GM12878 (cell line): Measurements from ENCODE around the gene DHRS1. TPM values are rescaled to one million over a fixed set of nuclear protein-coding genes. Genes with fewer than 3 reads are reported as not detected.

Experiments used
- ATAC-seq: fragments of 200-7000 bp; cut with Tn5 transposase; 3 replicates; pipeline ENCODE4 v1.9.1; 2020; ENCODE audit warnings: mild to moderate bottlenecking, moderate library complexity
- BruUV-seq: library from RNA; stranded (reverse); fragments of 400-500 nt; replicated peaks from 2 replicates; lab custom pipeline; 2021; lab: Mats Ljungman, UMichigan
- CTCF ChIA-PET: fragments of 300-600 bp; sonication (Branson Sonifier 250); formaldehyde crosslinking; extraction: SDS; loops from one replicate; lab custom pipeline; 2021; ENCODE audit warnings: inconsistent platforms; lab: Yijun Ruan, JAX
- POLR2A ChIA-PET: fragments of 350-600 bp; formaldehyde crosslinking; extraction: SDS; loops from one replicate; lab custom pipeline; 2021; ENCODE audit warnings: inconsistent platforms; lab: Charles Lee
- RAD21 ChIA-PET: fragments of 300-600 bp; sonication (Branson Sonifier 250); formaldehyde crosslinking; loops from one replicate; lab custom pipeline; 2023; ENCODE audit warnings: antibody characterized with exemption; ENCODE audit not compliant: unreplicated experiment; lab: Charles Lee
- SMC1A ChIA-PET: fragments of 300-600 bp; sonication (Branson Sonifier 250); formaldehyde crosslinking; loops from one replicate; lab custom pipeline; 2023; ENCODE audit not compliant: unreplicated experiment, uncharacterized antibody; lab: Charles Lee
- DNase-seq: peaks from one replicate; pipeline ENCODE4 v3.0.0-alpha.2; 2011; ENCODE audit warnings: low read depth, low spot score
- FAIRE-seq: peaks from 3 replicates; lab custom pipeline; 2011; peaks lifted over from hg19 to GRCh38; lab: Jason Lieb, UNC
- H2AFZ ChIP-seq: 2 replicates; pipeline ENCODE4 v1.6.0; 2011; ENCODE audit warnings: low read depth, low read length, control low read depth; ENCODE audit not compliant: control insufficient read depth
- H3K27ac ChIP-seq: 2 replicates; pipeline ENCODE4 v1.5.1; 2011; ENCODE audit warnings: control low read depth; ENCODE audit not compliant: control insufficient read depth, insufficient read depth
- H3K27me3 ChIP-seq, 2 experiments: replicated peaks in 1 of 2; 2 replicates each; pipeline versions ENCODE4 v1.6.0 to v1.6.1; 2011; ENCODE audit warnings: low read length in 1 of 2; ENCODE audit not compliant: control insufficient read depth in 2 of 2, insufficient read depth in 2 of 2
- H3K36me3 ChIP-seq, 2 experiments: 2 replicates each; pipeline ENCODE4 v1.5.1; 2011; ENCODE audit warnings: low read length in 1 of 2; ENCODE audit not compliant: control insufficient read depth in 2 of 2, insufficient read depth in 2 of 2
- H3K4me1 ChIP-seq: 2 replicates; pipeline ENCODE4 v1.6.1; 2011; ENCODE audit warnings: mild to moderate bottlenecking, low read length, moderate library complexity, mixed read lengths; ENCODE audit not compliant: control insufficient read depth, insufficient read depth
- H3K4me2 ChIP-seq: 2 replicates; pipeline ENCODE4 v1.6.0; 2011; ENCODE audit warnings: control low read depth; ENCODE audit not compliant: control insufficient read depth, insufficient read depth
- H3K4me3 ChIP-seq: fragments of 200-600 bp; sonication (generic); 2 replicates; pipeline ENCODE4 v1.5.1; 2016
- H3K79me2 ChIP-seq: 2 replicates; pipeline ENCODE4 v1.6.0; 2011; ENCODE audit warnings: low read length; ENCODE audit not compliant: control insufficient read depth, insufficient read depth
- H3K9ac ChIP-seq: 2 replicates; pipeline ENCODE4 v1.8.0; 2011; ENCODE audit warnings: low read length, control low read depth, mixed read lengths; ENCODE audit not compliant: control insufficient read depth, insufficient read depth
- H3K9me3 ChIP-seq: replicated peaks from 3 replicates; pipeline ENCODE4 v1.5.1; 2011; ENCODE audit warnings: mild to moderate bottlenecking, low read length; ENCODE audit not compliant: control insufficient read depth, insufficient read depth
- H4K20me1 ChIP-seq: 2 replicates; pipeline ENCODE4 v1.6.0; 2011; ENCODE audit not compliant: control insufficient read depth, insufficient read depth
- ASH2L ChIP-seq: fragments of 300-600, 200-600 bp; sonication (generic); IDR thresholded peaks from 2 replicates; pipeline ENCODE4 v1.6.1; 2017; ENCODE audit warnings: low read depth, mild to moderate bottlenecking, borderline replicate concordance
- BCL3 ChIP-seq: IDR thresholded peaks from 2 replicates; pipeline ENCODE4 v1.6.1; 2011; ENCODE audit warnings: borderline replicate concordance, low read depth, mild to moderate bottlenecking, moderate library complexity, low read length; ENCODE audit not compliant: insufficient read depth, poor library complexity, severe bottlenecking
- BRCA1 ChIP-seq: IDR thresholded peaks from 2 replicates; pipeline ENCODE4 v1.6.1; 2011; ENCODE audit warnings: low read depth, low read length, improper control_type of control experiment
- CBX5 ChIP-seq: sonication (generic); IDR thresholded peaks from 2 replicates; pipeline ENCODE4 v1.6.1; 2016; ENCODE audit warnings: low read depth, moderate library complexity, mild to moderate bottlenecking, inconsistent platforms
- CEBPZ ChIP-seq: fragments of 150-350 bp; IDR thresholded peaks from 2 replicates; pipeline ENCODE4 v1.6.1; 2016; ENCODE audit warnings: low read depth, low read length
- GABPA ChIP-seq: IDR thresholded peaks from 2 replicates; pipeline ENCODE4 v1.6.1; 2014; ENCODE audit warnings: antibody characterized with exemption, low read depth, mild to moderate bottlenecking, inconsistent platforms
- HDAC6 ChIP-seq: fragments of 200-600 bp; sonication (generic); IDR thresholded peaks from one replicate; pipeline ENCODE4 v1.8.0; 2017; ENCODE audit warnings: antibody characterized with exemption; ENCODE audit not compliant: unreplicated experiment
- NR2F1 ChIP-seq: fragments of 450-650 bp; conservative IDR thresholded peaks from 2 replicates; pipeline ENCODE4 v1.6.1; 2017; ENCODE audit warnings: mild to moderate bottlenecking
- PAX8 ChIP-seq: fragments of 450-650 bp; IDR thresholded peaks from 2 replicates; pipeline ENCODE4 v1.6.1; 2017; ENCODE audit warnings: mild to moderate bottlenecking, moderate library complexity
- RBBP5 ChIP-seq: fragments of 200-600 bp; sonication (generic); conservative IDR thresholded peaks from 2 replicates; pipeline ENCODE4 v1.6.1; 2016
- RELB ChIP-seq: fragments of 450-650 bp; IDR thresholded peaks from 2 replicates; pipeline ENCODE4 v1.6.1; 2017; ENCODE audit warnings: low read depth, mild to moderate bottlenecking, moderate library complexity
- SIN3A ChIP-seq: IDR thresholded peaks from 2 replicates; pipeline ENCODE4 v1.6.1; 2012; ENCODE audit warnings: low read depth, low read length, improper control_type of control experiment
- SREBF2 ChIP-seq: IDR thresholded peaks from 2 replicates; pipeline ENCODE4 v1.6.1; 2012; ENCODE audit warnings: mild to moderate bottlenecking, low read length
- TCF12 ChIP-seq: IDR thresholded peaks from 2 replicates; pipeline ENCODE4 v1.6.1; 2011; ENCODE audit warnings: low read depth, mild to moderate bottlenecking, low read length
- ZNF217 ChIP-seq: fragments of 450-650 bp; IDR thresholded peaks from 2 replicates; pipeline ENCODE4 v1.6.1; 2017; ENCODE audit warnings: antibody characterized with exemption, mild to moderate bottlenecking
- WGBS: methylation state at CpG from one replicate; pipeline ENCODE4 v1.1.6; 2016; ENCODE audit warnings: low lambda C conversion rate; ENCODE audit not compliant: insufficient replicate concordance, insufficient coverage; ENCODE audit errors: missing lambda C conversion rate; 5-methylcytosine and 5-hydroxymethylcytosine counted together
- in situ Hi-C: fragments of 300-500 bp; cut with MboI; formaldehyde crosslinking; loops from 9 replicates; pipeline ENCODE4 v1.14.3; 2018; ENCODE audit warnings: mixed read lengths
- intact Hi-C: fragments of 100-400 bp; cut with micrococcal nuclease; formaldehyde crosslinking; loops from one replicate; pipeline ENCODE4 v1.14.2; 2022; ENCODE audit not compliant: unreplicated experiment
- polyA plus RNA-seq, 11 experiments: library from polyadenylated mRNA; depleted of rRNA in 4 of 11; unstranded in 6 of 11; stranded (reverse) in 5 of 11; fragments of >200 nt; fragmentation: Nextera tagmentation in 4 of 11; fragmentation: Illumina TruSeq in 1 of 11; extraction: Ambion mirVana in 4 of 11; extraction: Trizol in 1 of 11; gene quantifications; 1 replicate in 1 of 11; 2 replicates in 10 of 11; pipeline versions ENCODE4 v1.2.1 to v1.2.3, GENCODE V29; 2011 to 2016; ENCODE audit warnings: inconsistent platforms in 2 of 11, missing spikeins in 2 of 11, low read depth in 1 of 11
- total RNA-seq, 4 experiments: library from RNA; depleted of rRNA in 3 of 4; stranded (reverse); fragments of >200 nt in 3 of 4; fragmentation: Illumina TruSeq in 1 of 4; extraction: Trizol in 1 of 4; gene quantifications; 2 replicates each; pipeline versions ENCODE4 v1.2.1 to v1.2.3, GENCODE V29; 2013 to 2021

The DHRS1 gene
- total and polyA plus RNA-seq, 10 of the 15 experiments (the other 5 are each of a cell fraction or from before 2014, with no cell fraction given) = 12.1 to 45.0 (median 25.7) TPM

- TF ChIP-seq ASH2L = no peak
- no peak for TF ChIP-seq SIN3A
- TF ChIP-seq RELB = no peak; the same call in none of the 2 replicates
- TF ChIP-seq HDAC6 = no peak
Observed at GRCh38 chr14:24271834-24272263, 27.7 kb downstream of the DHRS1 start (continued).

- Histone ChIP-seq H3K27ac (peak within 1 kb of the TSS; percentile 99), H3K36me3 (peaks cover 3 to 18% of the 10 kb centered on the region in 2 experiments; a peak in 3 of 4 replicates), H3K9me3 (no peaks in the 10 kb centered on the region), H3K27me3 (no peaks in the 10 kb centered on the region), H4K20me1 (no peaks in the 10 kb centered on the region), H3K9ac (peak within 1 kb of the TSS; percentile 99), H3K4me1 (peaks cover 25% of the 10 kb centered on the region), H3K4me3 (peak within 1 kb of the TSS; percentile 88), H2AFZ (peak within 1 kb of the TSS; percentile 91), H3K4me2 (peak within 1 kb of the TSS; percentile 35), H3K79me2 (peaks cover 14% of the 10 kb centered on the region)
- POLR2A ChIA-PET = interaction anchor here (0.5 to 10.9 kb wide), 17 partner anchors 9 to 160 kb away, joined by 3 to 171 read pairs (median 5); partner anchors contain the start of genes CIDEB, DHRS1, EMC9 and MDP1
- ATAC-seq = peak; percentile 89
- under 1% methylated on average over 52 of the region's 61 CpGs for WGBS
- SMC1A ChIA-PET = interaction anchor here (1.0 to 8.9 kb wide), 14 partner anchors 8 to 171 kb away, joined by 3 to 141 read pairs (median 5); partner anchors contain the start of genes DCAF11, DHRS1, IPO4 and NOP9
- BruUV-seq = no TSS peak
- CTCF ChIA-PET = interaction anchor here (0.6 to 17.1 kb wide), 19 partner anchors 9 to 160 kb away, joined by 3 to 269 read pairs (median 4); partner anchors contain the start of genes CBLN3, CHMP4A, CIDEB and DHRS1
- RAD21 ChIA-PET = interaction anchor here (0.8 to 5.6 kb wide), 12 partner anchors 9 to 125 kb away, joined by 3 to 59 read pairs (median 6); partner anchors contain the start of genes CIDEB, IPO4, IRF9 and PSME2
- in situ Hi-C loops (no loop called here), intact Hi-C loops (loop anchor here (1.0 to 2.0 kb wide), 4 partner anchors 24 to 54 kb away; partner anchors contain the start of genes MDP1 and TINF2)
- peak; percentile 80 for DNase-seq
- peak; percentile 76 for FAIRE-seq
- 0 out of 2 replicates have a peak, but pooled peaks have one; percentile 21 for TF ChIP-seq GABPA
- no peak for TF ChIP-seq SREBF2
- TF ChIP-seq CBX5 = 0 out of 2 replicates have a peak, but pooled peaks have one; percentile 49
- no peak for TF ChIP-seq RBBP5
- peak; percentile 85 for TF ChIP-seq BCL3
- peak; percentile 76 for TF ChIP-seq TCF12
- TF ChIP-seq BRCA1 = no peak
- no peak for TF ChIP-seq CEBPZ
- TF ChIP-seq ZNF217 = peak; percentile 86; the same call in 1 of the 2 replicates
- no peak for TF ChIP-seq PAX8
- TF ChIP-seq NR2F1 = peak; percentile 64
Observed at GRCh38 chr14:24271134-24271833, 28.3 kb downstream of the DHRS1 start, which contains the start of gene RABGGTA. TSS of gene RABGGTA (minus strand) at chr14:24271597. CDS start at chr14:24271115, 482 bp downstream.
